K562 (cell line): ENCODE results near the gene ID4. TPM values are rescaled to one million over a fixed set of nuclear protein-coding genes. Genes with fewer than 3 reads are reported as not detected.
A peak's percentile ranks its signal among the peaks of the same experiment; 100 is the strongest.

Experiments used
- ATAC-seq: fragments of 200-7000 bp; cut with Tn5 transposase; 3 replicates; pipeline ENCODE4 v1.9.1; 2020; ENCODE audit warnings: moderate library complexity
- BruUV-seq: library from RNA; stranded (reverse); fragments of 400-500 nt; replicated peaks from 2 replicates; lab custom pipeline; 2021; lab: Mats Ljungman, UMichigan
- CTCF ChIA-PET: fragments of 300-600 bp; formaldehyde crosslinking; extraction: SDS; loops from one replicate; lab custom pipeline; 2021; ENCODE audit warnings: low intra/inter-chr PET ratio; lab: Yijun Ruan, JAX
- POLR2A ChIA-PET: fragments of 300-600, 350-650 bp; sonication (Branson Sonifier 250); formaldehyde crosslinking; extraction: SDS; loops from one replicate; lab custom pipeline; 2021; ENCODE audit warnings: antibody characterized with exemption, inconsistent platforms; lab: Yijun Ruan, JAX
- DNase-seq, 4 experiments: peaks; one replicate each; pipeline versions ENCODE4 v3.0.0 to v3.0.0-alpha.2; 2011 to 2018; ENCODE audit warnings: low spot score in 3 of 4, mixed read lengths in 3 of 4; ENCODE audit errors: extremely low read depth in 1 of 4
- FAIRE-seq: peaks from 2 replicates; lab custom pipeline; 2011; peaks lifted over from hg19 to GRCh38; lab: Jason Lieb, UNC
- H2AFZ ChIP-seq: 2 replicates; pipeline ENCODE4 v1.6.0; 2011; ENCODE audit warnings: low read depth, low read length, control low read depth, inconsistent platforms
- H3K27ac ChIP-seq: fragments of 200-600 bp; 3 replicates; pipeline ENCODE4 v1.8.0; 2011; ENCODE audit warnings: low read depth, mild to moderate bottlenecking, control low read depth, inconsistent platforms, low read length, moderate library complexity, mixed read lengths; ENCODE audit errors: extremely low read depth
- H3K27me3 ChIP-seq, 2 experiments: fragments of 300-600 bp in 1 of 2; 2 replicates in 1 of 2; 3 replicates in 1 of 2; pipeline versions ENCODE4 v1.6.0 to v1.8.0; 2011; ENCODE audit warnings: inconsistent platforms in 2 of 2, low read length in 2 of 2, mild to moderate bottlenecking in 1 of 2, mixed read lengths in 1 of 2, moderate library complexity in 1 of 2; ENCODE audit not compliant: control insufficient read depth in 2 of 2, insufficient read depth in 2 of 2
- H3K36me3 ChIP-seq: fragments of 300-600 bp; 3 replicates; pipeline ENCODE4 v1.8.0; 2011; ENCODE audit warnings: mild to moderate bottlenecking, low read length, inconsistent platforms; ENCODE audit not compliant: control insufficient read depth, insufficient read depth
- H3K4me1 ChIP-seq, 2 experiments: fragments of 200-600 bp in 1 of 2; replicated peaks in 1 of 2; 2 replicates in 1 of 2; 3 replicates in 1 of 2; pipeline versions ENCODE4 v1.5.1 to v1.8.0; 2011; ENCODE audit warnings: inconsistent platforms in 2 of 2, low read length in 2 of 2, mild to moderate bottlenecking in 1 of 2, mixed read lengths in 1 of 2, moderate library complexity in 1 of 2; ENCODE audit not compliant: control insufficient read depth in 2 of 2, insufficient read depth in 2 of 2
- H3K4me2 ChIP-seq: 2 replicates; pipeline ENCODE4 v1.6.1; 2011; ENCODE audit warnings: low read length, control low read depth, inconsistent platforms, mixed read lengths; ENCODE audit not compliant: insufficient read depth
- H3K4me3 ChIP-seq: fragments of 200-600 bp; sonication (generic), shearing (Covaris generic); 2 replicates; pipeline ENCODE4 v1.5.1; 2016; ENCODE audit warnings: control low read depth, inconsistent platforms
- H3K79me2 ChIP-seq: fragments of 200-600 bp; 3 replicates; pipeline ENCODE4 v1.8.0; 2011; ENCODE audit warnings: low read length, inconsistent platforms; ENCODE audit not compliant: control insufficient read depth, insufficient read depth
- H3K9ac ChIP-seq, 2 experiments: 2 replicates each; pipeline versions ENCODE4 v1.6.0 to v1.6.1; 2011; ENCODE audit warnings: low read depth in 2 of 2, low read length in 2 of 2, control low read depth in 1 of 2, inconsistent platforms in 1 of 2, mild to moderate bottlenecking in 1 of 2, mixed read lengths in 1 of 2; ENCODE audit not compliant: insufficient read depth in 1 of 2
- H3K9me1 ChIP-seq: one replicate; pipeline ENCODE4 v1.6.0; 2011; ENCODE audit warnings: inconsistent platforms, mild to moderate bottlenecking, low read length, moderate library complexity; ENCODE audit not compliant: control insufficient read depth, insufficient read depth
- H3K9me3 ChIP-seq: replicated peaks from 2 replicates; pipeline ENCODE4 v1.5.1; 2011; ENCODE audit warnings: low read depth, low read length, inconsistent platforms; ENCODE audit not compliant: control insufficient read depth, insufficient read depth
- H4K20me1 ChIP-seq: replicated peaks from 2 replicates; pipeline ENCODE4 v1.6.1; 2011; ENCODE audit warnings: low read length, inconsistent platforms, mixed read lengths; ENCODE audit not compliant: control insufficient read depth, insufficient read depth
- CBX2 ChIP-seq: fragments of 200-600 bp; sonication (generic); IDR thresholded peaks from one replicate; pipeline ENCODE4 v1.6.1; 2012; ENCODE audit warnings: mild to moderate bottlenecking, low read length, inconsistent platforms; ENCODE audit not compliant: insufficient read depth, poor library complexity, severe bottlenecking
- NEUROD1 ChIP-seq: fragments of 150-350 bp; IDR thresholded peaks from 2 replicates; pipeline ENCODE4 v1.6.1; 2014; ENCODE audit warnings: borderline replicate concordance, low read length, low read depth; ENCODE audit not compliant: partially characterized antibody
- WGBS: fragments of 100-300 bp; shearing (Covaris generic); methylation state at CpG from one replicate; pipeline ENCODE4 v1.1.6; 2016; ENCODE audit warnings: low coverage, mixed read lengths; ENCODE audit not compliant: insufficient coverage; ENCODE audit errors: missing lambda C conversion rate; 5-methylcytosine and 5-hydroxymethylcytosine counted together
- in situ Hi-C: fragments of 300-500 bp; cut with MboI; formaldehyde crosslinking; loops from 4 replicates; pipeline ENCODE4 v1.15.0; 2018; ENCODE audit warnings: inconsistent platforms, mixed read lengths
- intact Hi-C: fragments of 100-400 bp; cut with micrococcal nuclease; formaldehyde crosslinking; loops from 2 replicates; pipeline ENCODE4 v1.14.2; 2022
- polyA plus RNA-seq, 8 experiments: library from polyadenylated mRNA; depleted of rRNA in 4 of 8; stranded (reverse) in 5 of 8; unstranded in 3 of 8; fragments of >200 nt; fragmentation: Nextera tagmentation in 2 of 8; fragmentation: Illumina TruSeq in 1 of 8; extraction: Ambion mirVana in 2 of 8; extraction: Trizol in 1 of 8; gene quantifications; 2 replicates each; pipeline versions ENCODE4 v1.2.1 to v1.2.3, GENCODE V29; 2011 to 2014; ENCODE audit warnings: inconsistent platforms in 1 of 8, missing spikeins in 1 of 8
- total RNA-seq, 7 experiments: library from RNA; depleted of rRNA in 6 of 7; stranded (reverse); fragments of >200 nt in 6 of 7; fragmentation: Illumina TruSeq in 2 of 7; extraction: Trizol in 2 of 7; gene quantifications; 2 replicates each; pipeline versions ENCODE4 v1.2.1 to v1.2.3, GENCODE V29; 2011 to 2021; ENCODE audit warnings: low replicate concordance in 1 of 7
- TF ChIP-seq, protein P1 (sequence below): fragments of 450-650 bp; IDR thresholded peaks from 2 replicates; pipeline ENCODE4 v1.7.1; 2018; ENCODE audit warnings: mild to moderate bottlenecking, low read depth; ENCODE audit not compliant: partially characterized antibody
- TF ChIP-seq, protein P2 (sequence below): fragments of 450-650 bp; formaldehyde crosslinking; IDR thresholded peaks from 2 replicates; pipeline ENCODE4 v1.4.0; 2020; ENCODE audit warnings: mild to moderate bottlenecking, mixed read lengths

Gene ID4
- total and polyA plus RNA-seq, 9 of the 15 experiments (the other 6 are each of a cell fraction or from before 2014, with no cell fraction given) = not detected

DNA sequence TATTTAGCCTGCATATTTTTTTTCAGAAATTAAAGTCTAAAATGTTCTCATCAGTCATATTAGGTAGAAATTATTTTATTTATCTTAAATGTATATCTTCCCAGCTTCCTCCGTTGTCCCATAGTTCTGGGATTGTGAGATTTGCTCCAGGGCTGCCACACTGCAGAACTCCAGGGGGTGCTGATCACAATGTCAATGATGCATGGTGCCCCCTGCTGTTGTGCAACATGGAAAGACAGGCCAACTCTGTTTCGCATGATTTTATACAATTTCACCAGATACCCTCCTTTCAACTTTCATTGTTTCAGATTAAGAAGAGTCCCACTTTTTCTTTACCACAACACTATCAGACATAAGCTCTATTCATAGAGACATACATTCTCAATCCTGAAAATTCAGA is 35.9 kb downstream of the ID4 start (continued):
- TF ChIP-seq, protein P1, sequence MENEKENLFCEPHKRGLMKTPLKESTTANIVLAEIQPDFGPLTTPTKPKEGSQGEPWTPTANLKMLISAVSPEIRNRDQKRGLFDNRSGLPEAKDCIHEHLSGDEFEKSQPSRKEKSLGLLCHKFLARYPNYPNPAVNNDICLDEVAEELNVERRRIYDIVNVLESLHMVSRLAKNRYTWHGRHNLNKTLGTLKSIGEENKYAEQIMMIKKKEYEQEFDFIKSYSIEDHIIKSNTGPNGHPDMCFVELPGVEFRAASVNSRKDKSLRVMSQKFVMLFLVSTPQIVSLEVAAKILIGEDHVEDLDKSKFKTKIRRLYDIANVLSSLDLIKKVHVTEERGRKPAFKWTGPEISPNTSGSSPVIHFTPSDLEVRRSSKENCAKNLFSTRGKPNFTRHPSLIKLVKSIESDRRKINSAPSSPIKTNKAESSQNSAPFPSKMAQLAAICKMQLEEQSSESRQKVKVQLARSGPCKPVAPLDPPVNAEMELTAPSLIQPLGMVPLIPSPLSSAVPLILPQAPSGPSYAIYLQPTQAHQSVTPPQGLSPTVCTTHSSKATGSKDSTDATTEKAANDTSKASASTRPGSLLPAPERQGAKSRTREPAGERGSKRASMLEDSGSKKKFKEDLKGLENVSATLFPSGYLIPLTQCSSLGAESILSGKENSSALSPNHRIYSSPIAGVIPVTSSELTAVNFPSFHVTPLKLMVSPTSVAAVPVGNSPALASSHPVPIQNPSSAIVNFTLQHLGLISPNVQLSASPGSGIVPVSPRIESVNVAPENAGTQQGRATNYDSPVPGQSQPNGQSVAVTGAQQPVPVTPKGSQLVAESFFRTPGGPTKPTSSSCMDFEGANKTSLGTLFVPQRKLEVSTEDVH = no peak
- no peak for TF ChIP-seq CBX2

DNA sequence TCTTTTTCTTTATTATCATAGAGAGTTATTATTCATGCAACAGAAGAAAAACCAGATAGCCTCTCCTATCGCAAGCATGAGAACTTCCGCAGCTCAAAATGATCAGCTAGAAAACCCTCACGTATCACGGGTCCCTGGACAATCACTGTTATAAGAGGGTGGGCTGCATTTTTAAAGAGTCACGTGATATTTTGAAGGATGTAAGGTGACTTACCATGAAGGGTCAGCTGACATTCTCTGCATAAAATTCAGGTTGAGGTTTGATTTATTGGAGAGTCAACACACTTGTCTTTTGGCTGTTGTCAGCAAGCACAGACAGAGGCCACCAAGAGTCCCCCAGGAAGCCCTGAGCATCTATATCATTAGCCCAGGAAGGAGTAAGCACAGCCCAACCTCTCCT is 39.5 kb downstream of the ID4 start:
- Histone ChIP-seq H3K9me1 (no peaks in the 10 kb centered on the region), H3K4me3 (no peak overlapping the region), H3K4me1 (no peaks in the 10 kb centered on the region), H3K79me2 (no peaks in the 10 kb centered on the region), H3K36me3 (no peaks in the 10 kb centered on the region), H4K20me1 (no peaks in the 10 kb centered on the region), H3K9me3 (no peaks in the 10 kb centered on the region), H3K27me3 (no peaks in the 10 kb centered on the region; a peak in 1 of 5 replicates), H3K27ac (no peak overlapping the region), H3K4me2 (no peak overlapping the region), H2AFZ (no peak overlapping the region), H3K9ac (no peak overlapping the region)
- WGBS = 1% methylated on average over 5 of the region's 5 CpGs
- in situ Hi-C loops (no loop called here), intact Hi-C loops (no loop called here)
- ATAC-seq (no peak), DNase-seq (no peak), FAIRE-seq (no peak)
- CTCF ChIA-PET = no interaction called here
- POLR2A ChIA-PET = interaction anchor here (1.1 kb wide), 1 partner anchor 15 kb away, joined by 3 read pairs; no protein-coding TSS in a partner anchor
- TF ChIP-seq, protein P2, sequence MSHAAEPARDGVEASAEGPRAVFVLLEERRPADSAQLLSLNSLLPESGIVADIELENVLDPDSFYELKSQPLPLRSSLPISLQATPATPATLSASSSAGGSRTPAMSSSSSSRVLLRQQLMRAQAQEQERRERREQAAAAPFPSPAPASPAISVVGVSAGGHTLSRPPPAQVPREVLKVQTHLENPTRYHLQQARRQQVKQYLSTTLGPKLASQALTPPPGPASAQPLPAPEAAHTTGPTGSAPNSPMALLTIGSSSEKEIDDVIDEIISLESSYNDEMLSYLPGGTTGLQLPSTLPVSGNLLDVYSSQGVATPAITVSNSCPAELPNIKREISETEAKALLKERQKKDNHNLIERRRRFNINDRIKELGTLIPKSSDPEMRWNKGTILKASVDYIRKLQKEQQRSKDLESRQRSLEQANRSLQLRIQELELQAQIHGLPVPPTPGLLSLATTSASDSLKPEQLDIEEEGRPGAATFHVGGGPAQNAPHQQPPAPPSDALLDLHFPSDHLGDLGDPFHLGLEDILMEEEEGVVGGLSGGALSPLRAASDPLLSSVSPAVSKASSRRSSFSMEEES = peak; percentile 90
- TF ChIP-seq NEUROD1 = no peak
- no TSS peak for BruUV-seq
